K562 treated with DMSO at 1 percent for 12 hours (cell line): ENCODE measurements around the gene PTPDC1. TPM values are rescaled to one million over a fixed set of nuclear protein-coding genes. Genes with fewer than 3 reads are reported as not detected.

Experiments
- total RNA-seq: library from RNA; unstranded; fragments of 300-600 nt; gene quantifications from 2 replicates; pipeline ENCODE4 v1.2.3, GENCODE V29; 2022; ENCODE audit not compliant: insufficient read depth

The PTPDC1 gene, protein sequence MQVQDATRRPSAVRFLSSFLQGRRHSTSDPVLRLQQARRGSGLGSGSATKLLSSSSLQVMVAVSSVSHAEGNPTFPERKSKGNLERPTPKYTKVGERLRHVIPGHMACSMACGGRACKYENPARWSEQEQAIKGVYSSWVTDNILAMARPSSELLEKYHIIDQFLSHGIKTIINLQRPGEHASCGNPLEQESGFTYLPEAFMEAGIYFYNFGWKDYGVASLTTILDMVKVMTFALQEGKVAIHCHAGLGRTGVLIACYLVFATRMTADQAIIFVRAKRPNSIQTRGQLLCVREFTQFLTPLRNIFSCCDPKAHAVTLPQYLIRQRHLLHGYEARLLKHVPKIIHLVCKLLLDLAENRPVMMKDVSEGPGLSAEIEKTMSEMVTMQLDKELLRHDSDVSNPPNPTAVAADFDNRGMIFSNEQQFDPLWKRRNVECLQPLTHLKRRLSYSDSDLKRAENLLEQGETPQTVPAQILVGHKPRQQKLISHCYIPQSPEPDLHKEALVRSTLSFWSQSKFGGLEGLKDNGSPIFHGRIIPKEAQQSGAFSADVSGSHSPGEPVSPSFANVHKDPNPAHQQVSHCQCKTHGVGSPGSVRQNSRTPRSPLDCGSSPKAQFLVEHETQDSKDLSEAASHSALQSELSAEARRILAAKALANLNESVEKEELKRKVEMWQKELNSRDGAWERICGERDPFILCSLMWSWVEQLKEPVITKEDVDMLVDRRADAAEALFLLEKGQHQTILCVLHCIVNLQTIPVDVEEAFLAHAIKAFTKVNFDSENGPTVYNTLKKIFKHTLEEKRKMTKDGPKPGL
- total RNA-seq: 2.3 and 8.3 TPM in 2 replicates

GRCh38 chr9:94084314-94084713, at the start of gene PTPDC1:
Gene PTPDC1, plus strand, starts transcription at chr9:94084464. Its CDS starts 67 bp downstream, at chr9:94084531.

Other genes with a start within 250 kb of the PTPDC1 start
- 0.56 and 2.6 TPM in 2 replicates for gene BARX1, start 129.1 kb upstream of the PTPDC1 start, total RNA-seq
- 1.1 and 6.1 TPM in 2 replicates for gene ZNF169, start 174.8 kb downstream of the PTPDC1 start, total RNA-seq
- gene NUTM2F, start 244.2 kb downstream of the PTPDC1 start, total RNA-seq: not detected in 2 replicates